KOPT-K1 (cell line): ENCODE measurements around the gene NHS.
"Not testable (repeated sequence)": the region's sequence is repeated elsewhere in the genome, so short reads cannot be mapped to it uniquely, and the experiment has no call there.

Experiments used
- H3K27ac ChIP-seq: fragments of 200-600 bp; sonication (generic); 2 replicates; pipeline ENCODE4 v1.5.1; 2016; ENCODE audit warnings: antibody characterized with exemption, mild to moderate bottlenecking, low read depth, low read length; ENCODE audit not compliant: poor library complexity, severe bottlenecking
- H3K36me3 ChIP-seq: fragments of 200-600 bp; sonication (generic); 2 replicates; pipeline ENCODE4 v1.5.1; 2017; ENCODE audit warnings: antibody characterized with exemption, mild to moderate bottlenecking, low read length, moderate library complexity; ENCODE audit not compliant: insufficient read depth
- H3K9me3 ChIP-seq: fragments of 200-600 bp; sonication (generic); 2 replicates; pipeline ENCODE4 v1.5.1; 2017; ENCODE audit warnings: antibody characterized with exemption, low read length, mild to moderate bottlenecking; ENCODE audit not compliant: insufficient read depth, poor library complexity, severe bottlenecking

Gene NHS

GRCh38 chrX:17476411-17476810 is 101.4 kb downstream of the NHS start:
- H3K27ac ChIP-seq: no peak overlapping the region
- H3K36me3 ChIP-seq: no peaks in the 10 kb centered on the region
- no peaks in the 10 kb centered on the region for H3K9me3 ChIP-seq

GRCh38 chrX:17481086-17481485 is 106.1 kb downstream of the NHS start:
- Histone ChIP-seq H3K36me3 (no peaks in the 10 kb centered on the region), H3K27ac (no peak overlapping the region)

GRCh38 chrX:17484592-17484991 is 109.6 kb downstream of the NHS start:
- Histone ChIP-seq H3K9me3 (no peaks in the 10 kb centered on the region), H3K27ac (no peak overlapping the region), H3K36me3 (no peaks in the 10 kb centered on the region)

More at GRCh38 chrX:17481086-17481485, 106.1 kb downstream of the NHS start:
- H3K9me3 ChIP-seq: no peaks in the 10 kb centered on the region

GRCh38 chrX:17485391-17485790 is 110.4 kb downstream of the NHS start:
- Histone ChIP-seq H3K9me3 (no peaks in the 10 kb centered on the region), H3K27ac (no peak overlapping the region), H3K36me3 (no peaks in the 10 kb centered on the region)

GRCh38 chrX:17488036-17488435 is 113.0 kb downstream of the NHS start:
- no peaks in the 10 kb centered on the region for H3K36me3 ChIP-seq
- no peaks in the 10 kb centered on the region for H3K9me3 ChIP-seq
- no peak overlapping the region for H3K27ac ChIP-seq

GRCh38 chrX:17494216-17494615 is 119.2 kb downstream of the NHS start:
- Histone ChIP-seq H3K36me3 (no peaks in the 10 kb centered on the region), H3K27ac (no peak overlapping the region), H3K9me3 (no peaks in the 10 kb centered on the region)

- no peaks in the 10 kb centered on the region for H3K9me3 ChIP-seq
- H3K27ac ChIP-seq: no peak overlapping the region
- H3K36me3 ChIP-seq: no peaks in the 10 kb centered on the region
Measured at GRCh38 chrX:17495052-17495451, 120.1 kb downstream of the NHS start.

GRCh38 chrX:17496407-17496806 is 121.4 kb downstream of the NHS start:
- Histone ChIP-seq H3K36me3 (no peaks in the 10 kb centered on the region), H3K27ac (no peak overlapping the region), H3K9me3 (no peaks in the 10 kb centered on the region)

- no peaks in the 10 kb centered on the region for H3K9me3 ChIP-seq
- no peak overlapping the region for H3K27ac ChIP-seq
- no peaks in the 10 kb centered on the region for H3K36me3 ChIP-seq
Measured at GRCh38 chrX:17497193-17497592, 122.2 kb downstream of the NHS start.

- Histone ChIP-seq H3K9me3 (no peaks in the 10 kb centered on the region), H3K27ac (no peak overlapping the region), H3K36me3 (no peaks in the 10 kb centered on the region)
Measured at GRCh38 chrX:17499512-17499911, 124.5 kb downstream of the NHS start.

- H3K27ac ChIP-seq: no peak overlapping the region
- H3K9me3 ChIP-seq: no peaks in the 10 kb centered on the region
- no peaks in the 10 kb centered on the region for H3K36me3 ChIP-seq
Measured at GRCh38 chrX:17500145-17500579, 125.2 kb downstream of the NHS start.

GRCh38 chrX:17501746-17502145 is 126.7 kb downstream of the NHS start:
- no peaks in the 10 kb centered on the region for H3K36me3 ChIP-seq
- H3K9me3 ChIP-seq: peaks cover 2% of the 10 kb centered on the region
- H3K27ac ChIP-seq: no peak overlapping the region

- not testable (repeated sequence) for H3K36me3 ChIP-seq, H3K27ac ChIP-seq, H3K9me3 ChIP-seq
Measured at GRCh38 chrX:17506352-17506751, 131.4 kb downstream of the NHS start.

- Histone ChIP-seq H3K27ac (no peak overlapping the region), H3K9me3 (peaks cover 5% of the 10 kb centered on the region), H3K36me3 (no peaks in the 10 kb centered on the region)
Measured at GRCh38 chrX:17511556-17511955, 136.6 kb downstream of the NHS start.

GRCh38 chrX:17519358-17519757 is 144.4 kb downstream of the NHS start:
- Histone ChIP-seq H3K9me3 (no peaks in the 10 kb centered on the region), H3K36me3 (no peaks in the 10 kb centered on the region), H3K27ac (no peak overlapping the region)

- no peak overlapping the region for H3K27ac ChIP-seq
- no peaks in the 10 kb centered on the region for H3K36me3 ChIP-seq
- no peaks in the 10 kb centered on the region for H3K9me3 ChIP-seq
Measured at GRCh38 chrX:17520016-17520615, 145.1 kb downstream of the NHS start.
